ENCODE results near the gene JPH3. TPM values are rescaled to one million over a fixed set of nuclear protein-coding genes. Genes with fewer than 3 reads are reported as not detected.

Gene JPH3
- total RNA-seq, 2 experiments from 2014 or later: not detected

DNA sequence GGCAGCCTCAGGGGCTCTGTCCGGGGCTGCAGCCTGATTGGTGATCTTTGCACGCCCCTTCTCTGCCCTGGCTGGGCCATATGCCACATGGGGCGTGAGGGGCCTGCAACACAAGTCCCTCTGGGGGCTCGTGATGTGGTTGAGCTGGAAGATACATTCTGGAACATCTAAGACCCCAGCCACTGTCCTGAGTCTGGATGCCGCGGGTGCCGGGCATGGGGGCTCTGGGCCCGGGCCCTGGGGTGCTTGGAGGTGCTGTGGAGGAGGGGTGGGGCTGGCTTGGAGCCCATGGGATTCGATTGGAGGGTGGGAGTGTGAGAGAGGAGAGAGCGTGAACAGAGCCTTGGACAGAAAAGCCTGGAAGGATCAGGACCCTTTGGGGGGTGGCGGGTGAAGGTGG, 39.4 kb downstream of the JPH3 start:
- intact Hi-C loops (cut with DNase I, micrococcal nuclease): no loop called here
- no peak for TF ChIP-seq CTCF (IDR thresholded peaks at IDR 0.05)
- H3K36me3 ChIP-seq (ENCODE audit: insufficient read depth, low read length): no peaks in the 10 kb centered on the region
- CTCF ChIA-PET: no interaction called here
- Mint-ChIP-seq H3K27ac (no peak overlapping the region), H3K4me1 (ENCODE audit: low read depth) (no peaks in the 10 kb centered on the region), H3K36me3 (ENCODE audit: low read depth) (no peaks in the 10 kb centered on the region), H3K4me3 (no peak overlapping the region), H3K27me3 (no peaks in the 10 kb centered on the region), H3K9me3 (no peaks in the 10 kb centered on the region)
- no peak overlapping the region for H3K27ac ChIP-seq (ENCODE audit: low read depth in 1 of 2, low read length in 2 of 2)
- no peaks in the 10 kb centered on the region for H3K27me3 ChIP-seq (ENCODE audit: control insufficient read depth in 1 of 2, insufficient read depth in 2 of 2, low read length in 2 of 2)
- H3K4me3 ChIP-seq (ENCODE audit: low read length): no peak overlapping the region
- DNase-seq: no peak
- H3K9me3 ChIP-seq (ENCODE audit: control insufficient read depth in 1 of 2, insufficient read depth in 1 of 2, low read length in 2 of 2): peaks cover 0 to 6% of the 10 kb centered on the region in 2 experiments
- POLR2A ChIA-PET: no interaction called here
- no peak for ATAC-seq (ENCODE audit: poor library complexity)
- peaks cover under 1% of the 10 kb centered on the region for H3K4me1 ChIP-seq (ENCODE audit: insufficient read depth, low read length)

- no peaks in the 10 kb centered on the region for H3K4me1 ChIP-seq (ENCODE audit: insufficient read depth, low read length)
- Mint-ChIP-seq H3K4me3 (no peak overlapping the region), H3K36me3 (ENCODE audit: low read depth) (no peaks in the 10 kb centered on the region), H3K9me3 (no peaks in the 10 kb centered on the region), H3K27me3 (no peaks in the 10 kb centered on the region), H3K4me1 (ENCODE audit: low read depth) (no peaks in the 10 kb centered on the region), H3K27ac (no peak overlapping the region)
- no peak for ATAC-seq (ENCODE audit: poor library complexity)
- no peak for TF ChIP-seq CTCF (IDR thresholded peaks at IDR 0.05)
- no peak overlapping the region for H3K4me3 ChIP-seq (ENCODE audit: low read length)
- H3K27ac ChIP-seq (ENCODE audit: low read depth in 1 of 2, low read length in 2 of 2): no peak overlapping the region
- peaks cover 0 to 6% of the 10 kb centered on the region in 2 experiments for H3K9me3 ChIP-seq (ENCODE audit: control insufficient read depth in 1 of 2, insufficient read depth in 1 of 2, low read length in 2 of 2)
- H3K36me3 ChIP-seq (ENCODE audit: insufficient read depth, low read length): no peaks in the 10 kb centered on the region
- intact Hi-C loops (cut with DNase I, micrococcal nuclease): no loop called here
- ChIA-PET CTCF (no interaction called here), POLR2A (no interaction called here)
- no peaks in the 10 kb centered on the region for H3K27me3 ChIP-seq (ENCODE audit: control insufficient read depth in 1 of 2, insufficient read depth in 2 of 2, low read length in 2 of 2)
- DNase-seq: no peak
Measured at GRCh38 chr16:87642491-87642890, 40.2 kb downstream of the JPH3 start.

DNA sequence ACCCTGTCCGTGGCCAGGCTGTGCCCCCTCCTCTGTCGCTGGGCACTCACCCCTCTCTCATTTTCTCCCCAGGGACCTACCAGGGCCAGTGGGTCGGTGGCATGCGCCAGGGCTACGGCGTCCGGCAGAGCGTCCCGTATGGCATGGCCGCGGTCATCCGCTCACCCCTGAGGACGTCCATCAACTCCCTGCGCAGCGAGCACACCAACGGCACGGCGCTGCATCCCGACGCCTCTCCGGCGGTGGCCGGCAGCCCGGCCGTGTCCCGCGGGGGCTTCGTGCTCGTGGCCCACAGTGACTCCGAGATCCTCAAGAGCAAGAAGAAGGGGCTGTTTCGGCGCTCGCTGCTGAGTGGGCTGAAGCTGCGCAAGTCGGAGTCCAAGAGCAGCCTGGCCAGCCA, 41.9 kb downstream of the JPH3 start:
- Mint-ChIP-seq H3K4me1 (ENCODE audit: low read depth) (no peaks in the 10 kb centered on the region), H3K27me3 (no peaks in the 10 kb centered on the region), H3K9me3 (no peaks in the 10 kb centered on the region), H3K36me3 (ENCODE audit: low read depth) (no peaks in the 10 kb centered on the region), H3K4me3 (no peak overlapping the region), H3K27ac (no peak overlapping the region)
- ATAC-seq (ENCODE audit: poor library complexity) (no peak), DNase-seq (no peak)
- TF ChIP-seq CTCF (IDR thresholded peaks at IDR 0.05): no peak
- H3K4me3 ChIP-seq (ENCODE audit: low read length): no peak overlapping the region
- CTCF ChIA-PET: no interaction called here
- H3K27me3 ChIP-seq (ENCODE audit: control insufficient read depth in 1 of 2, insufficient read depth in 2 of 2, low read length in 2 of 2): no peaks in the 10 kb centered on the region
- intact Hi-C loops (cut with DNase I, micrococcal nuclease): no loop called here
- no peaks in the 10 kb centered on the region for H3K4me1 ChIP-seq (ENCODE audit: insufficient read depth, low read length)
- POLR2A ChIA-PET: no interaction called here
- peaks cover 0 to 10% of the 10 kb centered on the region in 2 experiments for H3K9me3 ChIP-seq (ENCODE audit: control insufficient read depth in 1 of 2, insufficient read depth in 1 of 2, low read length in 2 of 2)
- no peak overlapping the region for H3K27ac ChIP-seq (ENCODE audit: low read depth in 1 of 2, low read length in 2 of 2)
- H3K36me3 ChIP-seq (ENCODE audit: insufficient read depth, low read length): no peaks in the 10 kb centered on the region

All from CD4-positive, alpha-beta T cell (primary cell).